ENCODE results near the gene TREX2. TPM values are rescaled to one million over a fixed set of nuclear protein-coding genes. Genes with fewer than 3 reads are reported as not detected.

The TREX2 gene
- total and polyA plus RNA-seq, 2 of the 8 experiments (the other 6 are each of a cell fraction or from before 2014, with no cell fraction given): 0.71 to 0.80 TPM

DNA sequence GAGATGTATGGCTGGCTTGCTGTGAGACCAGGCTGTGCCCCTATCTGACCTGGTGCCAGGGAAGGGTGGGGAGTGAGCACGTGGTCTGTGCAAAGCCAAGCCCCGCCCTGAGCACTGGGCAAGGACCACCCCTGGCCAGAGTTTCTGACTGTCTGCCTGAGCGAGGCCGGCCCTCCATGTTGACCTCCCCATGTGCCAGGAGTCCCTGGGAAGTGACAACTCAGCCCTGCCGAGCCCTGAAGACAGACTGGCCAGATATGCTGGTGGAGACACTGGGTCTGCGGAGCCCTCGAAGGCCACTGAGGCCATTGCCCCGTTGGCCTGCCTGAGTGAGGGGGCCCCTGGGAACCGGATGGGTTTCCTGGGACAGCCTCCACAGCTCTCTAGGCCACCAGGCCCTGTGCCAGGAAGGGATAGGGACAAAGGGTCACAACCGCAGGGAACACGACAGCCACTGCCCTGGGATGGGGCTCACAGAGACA lies 41.8 kb upstream of the TREX2 start:
- H2BK12ac ChIP-seq (ENCODE audit: low read depth, low read length): no peak overlapping the region
- H3K4me1 ChIP-seq (replicated peaks in 1 of 4; ENCODE audit: control insufficient read depth in 3 of 4, insufficient read depth in 4 of 4, low read length in 3 of 4): peaks cover 0 to 15% (median 3%) of the 10 kb centered on the region in 4 experiments; a peak in 4 of 7 replicates
- no peak overlapping the region for H3K56ac ChIP-seq (replicated peaks; ENCODE audit: insufficient read length, low read depth, low read length)
- FAIRE-seq (no peak), DNase-seq (ENCODE audit: low read depth in 1 of 2, low spot score in 2 of 2) (no peak)
- H2BK120ac ChIP-seq (replicated peaks; ENCODE audit: low read depth, low read length): no peak overlapping the region
- CTCF ChIA-PET (ENCODE audit: partially characterized antibody): interaction anchor here (0.7 to 0.9 kb wide), 2 partner anchors 10 to 27 kb away, joined by 3 read pairs; no protein-coding TSS in a partner anchor
- H4K5ac ChIP-seq (ENCODE audit: insufficient read length, low read depth, low read length): no peak overlapping the region
- H3K4me3 ChIP-seq (ENCODE audit: extremely low read depth in 1 of 4, insufficient read depth in 2 of 4, low read depth in 3 of 4, low read length in 4 of 4): no peak overlapping the region
- H3K23ac ChIP-seq (ENCODE audit: insufficient read length): no peak overlapping the region
- H3K4ac ChIP-seq (replicated peaks; ENCODE audit: insufficient read length, low read depth, low read length): no peak overlapping the region
- no peak overlapping the region for H2BK20ac ChIP-seq (ENCODE audit: low read length)
- H3K27me3 ChIP-seq (replicated peaks in 1 of 4; ENCODE audit: control insufficient read depth in 3 of 4, extremely low read depth in 1 of 4, insufficient read depth in 3 of 4, low read length in 3 of 4): no peaks in the 10 kb centered on the region
- no peak overlapping the region for H2BK5ac ChIP-seq (ENCODE audit: low read depth, low read length)
- no peak overlapping the region for H4K91ac ChIP-seq (replicated peaks; ENCODE audit: insufficient read length, low read length)
- POLR2A ChIA-PET (ENCODE audit: partially characterized antibody): no interaction called here
- no peaks in the 10 kb centered on the region for H3K23me2 ChIP-seq (ENCODE audit: low read depth, low read length)
- H3K36me3 ChIP-seq (ENCODE audit: control insufficient read depth in 2 of 4, insufficient read depth in 4 of 4, low read length in 3 of 4): no peaks in the 10 kb centered on the region
- no peaks in the 10 kb centered on the region for H3K79me2 ChIP-seq (ENCODE audit: control insufficient read depth in 1 of 2, insufficient read depth in 2 of 2, low read length in 2 of 2)
- no peak overlapping the region for H3K9ac ChIP-seq (replicated peaks in 1 of 4; ENCODE audit: extremely low read depth in 1 of 4, low read depth in 3 of 4, low read length in 3 of 4)
- no peaks in the 10 kb centered on the region for H3K79me1 ChIP-seq (ENCODE audit: low read depth, low read length)
- H2BK15ac ChIP-seq (ENCODE audit: low read length): no peak overlapping the region
- no peak overlapping the region for H3K14ac ChIP-seq (ENCODE audit: insufficient read length)
- no peak overlapping the region for H3K27ac ChIP-seq (ENCODE audit: low read depth, low read length)
- no peak overlapping the region for H2AFZ ChIP-seq (ENCODE audit: low read length)
- WGBS, 2 experiments (ENCODE audit: extremely low coverage in 1 of 2, insufficient coverage in 1 of 2, insufficient read length in 1 of 2, insufficient replicate concordance in 2 of 2, low coverage in 1 of 2, low lambda C conversion rate in 2 of 2, missing lambda C conversion rate in 1 of 2): 92% methylated on average over 4 of the region's 11 CpGs; no CpG with 5 or more reads in 1 of the 2 experiments
- H3K9me3 ChIP-seq (ENCODE audit: insufficient read depth in 2 of 2, low read depth in 1 of 2, low read length in 1 of 2): no peaks in the 10 kb centered on the region
- H2AK5ac ChIP-seq (ENCODE audit: low read depth, low read length): no peak overlapping the region
- no peaks in the 10 kb centered on the region for H4K20me1 ChIP-seq (replicated peaks in 1 of 2; ENCODE audit: control insufficient read depth in 1 of 2, insufficient read depth in 2 of 2, low read length in 2 of 2)
- H3K18ac ChIP-seq (ENCODE audit: extremely low read depth, low read length): no peak overlapping the region
- no peak overlapping the region for H4K8ac ChIP-seq (ENCODE audit: extremely low read depth, insufficient read depth, low read length)
- no peak overlapping the region for H3K4me2 ChIP-seq (ENCODE audit: insufficient read depth in 1 of 2, low read depth in 2 of 2, low read length in 2 of 2)

All from H1 (cell line).